Loucy (cell line): ENCODE results near the gene MLST8.

Source experiments
- CTCF ChIP-seq: fragments of 200-600 bp; sonication (generic); conservative IDR thresholded peaks from 2 replicates; pipeline ENCODE4 v1.5.1; 2014; ENCODE audit warnings: mild to moderate bottlenecking, antibody characterized with exemption, low read length
- EZH2phosphoT487 ChIP-seq: fragments of 200-600 bp; IDR thresholded peaks from 2 replicates; pipeline ENCODE4 v1.6.1; 2018; ENCODE audit warnings: antibody characterized with exemption, mild to moderate bottlenecking, moderate library complexity, borderline replicate concordance

- TF ChIP-seq CTCF, result no peak
- no peak for TF ChIP-seq EZH2phosphoT487
Observed at GRCh38 chr16:2190002-2190658, 15.1 kb upstream of the MLST8 start.
